DOHH2 (cell line): ENCODE data around the gene STIM2.

Experiments
- H3F3A ChIP-seq: fragments of 200-600 bp; sonication (generic), shearing (Covaris generic); 2 replicates; pipeline ENCODE4 v1.6.0; 2016; ENCODE audit warnings: antibody characterized with exemption, mild to moderate bottlenecking; ENCODE audit not compliant: control insufficient read depth, insufficient read depth
- H3K27ac ChIP-seq: fragments of 200-600 bp; sonication (generic); 2 replicates; pipeline ENCODE4 v1.5.1; 2014; ENCODE audit warnings: low read depth, mild to moderate bottlenecking, low read length, moderate library complexity
- H3K27me3 ChIP-seq: fragments of 200-600 bp; sonication (generic); 2 replicates; pipeline ENCODE4 v1.6.1; 2014; ENCODE audit warnings: mild to moderate bottlenecking, low read length, mixed read lengths; ENCODE audit not compliant: control insufficient read depth
- H3K36me3 ChIP-seq: fragments of 200-600 bp; sonication (generic); 2 replicates; pipeline ENCODE4 v1.6.1; 2014; ENCODE audit warnings: mild to moderate bottlenecking, low read length, moderate library complexity, mixed read lengths; ENCODE audit not compliant: control insufficient read depth
- H3K4me1 ChIP-seq: fragments of 200-600 bp; sonication (generic); 2 replicates; pipeline ENCODE4 v1.6.1; 2014; ENCODE audit warnings: mild to moderate bottlenecking, low read length, mixed read lengths; ENCODE audit not compliant: control insufficient read depth
- H3K4me2 ChIP-seq: fragments of 200-600 bp; sonication (generic); 2 replicates; pipeline ENCODE4 v1.6.0; 2014; ENCODE audit warnings: mild to moderate bottlenecking, low read length, moderate library complexity
- H3K4me3 ChIP-seq: fragments of 200-600 bp; sonication (generic); 2 replicates; pipeline ENCODE4 v1.5.1; 2014; ENCODE audit warnings: mild to moderate bottlenecking, low read length, mixed read lengths
- H3K79me2 ChIP-seq: fragments of 200-600 bp; sonication (generic); 2 replicates; pipeline ENCODE4 v1.6.1; 2014; ENCODE audit warnings: mild to moderate bottlenecking, low read length, mixed read lengths; ENCODE audit not compliant: control insufficient read depth
- H3K9me2 ChIP-seq: fragments of 200-600 bp; sonication (generic); replicated peaks from 2 replicates; pipeline ENCODE4 v1.6.1; 2014; ENCODE audit warnings: mild to moderate bottlenecking, low read length, mixed read lengths; ENCODE audit not compliant: control insufficient read depth
- H3K9me3 ChIP-seq: fragments of 200-600 bp; sonication (generic); 2 replicates; pipeline ENCODE4 v1.6.1; 2014; ENCODE audit warnings: antibody characterized with exemption, low read length, mixed read lengths; ENCODE audit not compliant: control insufficient read depth, insufficient read depth
- H4K20me1 ChIP-seq: fragments of 200-600 bp; sonication (generic); 2 replicates; pipeline ENCODE4 v1.6.0; 2014; ENCODE audit warnings: low read depth, mild to moderate bottlenecking, antibody characterized with exemption, low read length, moderate library complexity; ENCODE audit not compliant: control insufficient read depth, insufficient read depth
- CTCF ChIP-seq: fragments of 200-600 bp; sonication (generic); IDR thresholded peaks from one replicate; pipeline ENCODE4 v1.5.1; 2014; ENCODE audit warnings: antibody characterized with exemption, mild to moderate bottlenecking, low read depth, low read length; ENCODE audit not compliant: poor library complexity, severe bottlenecking
- EZH2phosphoT487 ChIP-seq: fragments of 200-600 bp; sonication (generic); IDR thresholded peaks from 2 replicates; pipeline ENCODE4 v1.6.1; 2017; ENCODE audit warnings: borderline replicate concordance, mild to moderate bottlenecking, antibody characterized with exemption, low read length, moderate library complexity, mixed read lengths

The STIM2 gene

GRCh38 chr4:27018910-27019309, 158.3 kb downstream of the STIM2 start:
- H3K27ac ChIP-seq: no peak overlapping the region
- no peaks in the 10 kb centered on the region for H3K9me2 ChIP-seq
- H3K79me2 ChIP-seq: no peaks in the 10 kb centered on the region
- H3K4me2 ChIP-seq: no peak overlapping the region
- no peak overlapping the region for H3K4me3 ChIP-seq
- no peaks in the 10 kb centered on the region for H4K20me1 ChIP-seq
- no peaks in the 10 kb centered on the region for H3K4me1 ChIP-seq
- TF ChIP-seq EZH2phosphoT487 (no peak), CTCF (no peak)
- no peaks in the 10 kb centered on the region for H3K9me3 ChIP-seq
- no peaks in the 10 kb centered on the region for H3F3A ChIP-seq
- H3K27me3 ChIP-seq: no peaks in the 10 kb centered on the region
- H3K36me3 ChIP-seq: peaks cover 77% of the 10 kb centered on the region

- Histone ChIP-seq H3K9me3 (no peaks in the 10 kb centered on the region), H4K20me1 (no peaks in the 10 kb centered on the region), H3K4me3 (no peak overlapping the region), H3K27me3 (no peaks in the 10 kb centered on the region), H3K4me2 (no peak overlapping the region), H3K4me1 (no peaks in the 10 kb centered on the region), H3F3A (no peaks in the 10 kb centered on the region), H3K9me2 (no peaks in the 10 kb centered on the region), H3K27ac (no peak overlapping the region), H3K79me2 (no peaks in the 10 kb centered on the region), H3K36me3 (peaks cover 71% of the 10 kb centered on the region)
- no peak for TF ChIP-seq EZH2phosphoT487
- TF ChIP-seq CTCF: no peak
Measured at GRCh38 chr4:27019766-27020165, 159.1 kb downstream of the STIM2 start.

GRCh38 chr4:27020203-27020602, 159.6 kb downstream of the STIM2 start:
- Histone ChIP-seq H3K4me3 (no peak overlapping the region), H3K4me1 (no peaks in the 10 kb centered on the region), H3K36me3 (peaks cover 67% of the 10 kb centered on the region), H3K9me3 (no peaks in the 10 kb centered on the region), H3K27me3 (no peaks in the 10 kb centered on the region), H3K79me2 (no peaks in the 10 kb centered on the region), H3K4me2 (no peak overlapping the region), H3K9me2 (no peaks in the 10 kb centered on the region), H4K20me1 (no peaks in the 10 kb centered on the region), H3F3A (no peaks in the 10 kb centered on the region), H3K27ac (no peak overlapping the region)
- no peak for TF ChIP-seq CTCF
- no peak for TF ChIP-seq EZH2phosphoT487

GRCh38 chr4:27020603-27021002, 160.0 kb downstream of the STIM2 start:
- TF ChIP-seq EZH2phosphoT487 (no peak), CTCF (no peak)
- Histone ChIP-seq H3F3A (no peaks in the 10 kb centered on the region), H3K4me3 (no peak overlapping the region), H3K79me2 (no peaks in the 10 kb centered on the region), H3K27me3 (no peaks in the 10 kb centered on the region), H3K9me3 (no peaks in the 10 kb centered on the region), H3K4me2 (no peak overlapping the region), H3K36me3 (peaks cover 67% of the 10 kb centered on the region), H3K9me2 (no peaks in the 10 kb centered on the region), H3K27ac (no peak overlapping the region), H4K20me1 (no peaks in the 10 kb centered on the region), H3K4me1 (no peaks in the 10 kb centered on the region)
